HepG2 (cell line): ENCODE data around the gene FAS. TPM values are rescaled to one million over a fixed set of nuclear protein-coding genes. Genes with fewer than 3 reads are reported as not detected.

ENCODE experiments used
- KAT8 ChIP-seq: IDR thresholded peaks from 2 replicates; pipeline ENCODE4 v1.6.1; 2016; ENCODE audit warnings: missing genetic modification reagents, missing compliant biosample characterization
- NR1H2 ChIP-seq: sonication (generic); formaldehyde crosslinking; IDR thresholded peaks from 2 replicates; pipeline ENCODE4 v1.8.1; 2022; ENCODE audit warnings: low read depth, missing genetic modification reagents, borderline replicate concordance
- RFXAP ChIP-seq: sonication (generic); formaldehyde crosslinking; IDR thresholded peaks from 2 replicates; pipeline ENCODE4 v1.4.0; 2020; ENCODE audit warnings: missing genetic modification reagents, borderline replicate concordance
- SMARCC2 ChIP-seq: fragments of 450-650 bp; IDR thresholded peaks from 2 replicates; pipeline ENCODE4 v1.6.1; 2017; ENCODE audit warnings: antibody characterized with exemption, mild to moderate bottlenecking
- SP1 ChIP-seq, 2 experiments: fragments of 450-650 bp in 1 of 2; sonication (generic) in 1 of 2; formaldehyde crosslinking in 1 of 2; IDR thresholded peaks; 2 replicates each; pipeline versions ENCODE4 v1.4.0 to v1.6.1; 2016 to 2020; ENCODE audit warnings: missing genetic modification reagents in 1 of 2
- TOPORS ChIP-seq: sonication (generic); formaldehyde crosslinking; IDR thresholded peaks from 2 replicates; pipeline ENCODE4 v1.8.0; 2023; ENCODE audit warnings: mild to moderate bottlenecking, missing genetic modification reagents
- U2AF2 ChIP-seq: fragments of 200-400 bp; formaldehyde crosslinking; IDR thresholded peaks from 2 replicates; pipeline ENCODE4 v1.6.1; 2017; ENCODE audit warnings: low read depth, mild to moderate bottlenecking, low read length
- polyA plus RNA-seq, 8 experiments: library from polyadenylated mRNA; depleted of rRNA in 3 of 8; stranded (reverse) in 7 of 8; unstranded in 1 of 8; fragments of >200 nt; fragmentation: Illumina TruSeq in 4 of 8; extraction: Trizol in 4 of 8; gene quantifications; 2 replicates each; pipeline versions ENCODE4 v1.2.1 to v1.2.3, GENCODE V29; 2011 to 2016; ENCODE audit warnings: low read depth in 4 of 8, missing spikeins in 1 of 8, mixed read lengths in 1 of 8; ENCODE audit not compliant: insufficient read depth in 1 of 8
- total RNA-seq, 5 experiments: library from RNA; depleted of rRNA; stranded (reverse); fragments of >200 nt; fragmentation: Illumina TruSeq; extraction: Trizol; gene quantifications; 2 replicates each; pipeline ENCODE4 v1.2.3, GENCODE V29; 2016; ENCODE audit warnings: low read depth in 1 of 5
- TF ChIP-seq, protein P1 (sequence below): sonication (generic); formaldehyde crosslinking; IDR thresholded peaks from 2 replicates; pipeline ENCODE4 v1.8.0; 2022; ENCODE audit warnings: mild to moderate bottlenecking, missing genetic modification reagents
- TF ChIP-seq, protein P2 (sequence below): IDR thresholded peaks from 2 replicates; pipeline ENCODE4 v1.6.1; 2012; ENCODE audit warnings: low read length, improper control_type of control experiment
- TF ChIP-seq, protein P3 (sequence below): sonication (generic); formaldehyde crosslinking; IDR thresholded peaks from 2 replicates; pipeline ENCODE4 v1.4.0; 2020; ENCODE audit warnings: missing genetic modification reagents

Gene FAS
- total and polyA plus RNA-seq, 2 of the 13 experiments (the other 11 are each of a cell fraction or from before 2014, with no cell fraction given): 5.9 to 17.9 TPM

GRCh38 chr10:88968391-88968790, 22.2 kb upstream of the FAS start (continued):
- TF ChIP-seq TOPORS (CRISPR knock-in tag) (no peak), SMARCC2 (no peak), RFXAP (no peak), SP1 (IDR thresholded peaks at IDR 0.05) (no peak), SP1 (CRISPR knock-in tag; IDR thresholded peaks at IDR 0.05) (no peak), NR1H2 (CRISPR knock-in tag) (no peak), U2AF2 (no peak), KAT8 (CRISPR knock-in tag) (no peak)
- TF ChIP-seq, protein P1, sequence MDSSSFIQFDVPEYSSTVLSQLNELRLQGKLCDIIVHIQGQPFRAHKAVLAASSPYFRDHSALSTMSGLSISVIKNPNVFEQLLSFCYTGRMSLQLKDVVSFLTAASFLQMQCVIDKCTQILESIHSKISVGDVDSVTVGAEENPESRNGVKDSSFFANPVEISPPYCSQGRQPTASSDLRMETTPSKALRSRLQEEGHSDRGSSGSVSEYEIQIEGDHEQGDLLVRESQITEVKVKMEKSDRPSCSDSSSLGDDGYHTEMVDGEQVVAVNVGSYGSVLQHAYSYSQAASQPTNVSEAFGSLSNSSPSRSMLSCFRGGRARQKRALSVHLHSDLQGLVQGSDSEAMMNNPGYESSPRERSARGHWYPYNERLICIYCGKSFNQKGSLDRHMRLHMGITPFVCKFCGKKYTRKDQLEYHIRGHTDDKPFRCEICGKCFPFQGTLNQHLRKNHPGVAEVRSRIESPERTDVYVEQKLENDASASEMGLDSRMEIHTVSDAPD (CRISPR knock-in tag): no peak
- TF ChIP-seq, protein P2, sequence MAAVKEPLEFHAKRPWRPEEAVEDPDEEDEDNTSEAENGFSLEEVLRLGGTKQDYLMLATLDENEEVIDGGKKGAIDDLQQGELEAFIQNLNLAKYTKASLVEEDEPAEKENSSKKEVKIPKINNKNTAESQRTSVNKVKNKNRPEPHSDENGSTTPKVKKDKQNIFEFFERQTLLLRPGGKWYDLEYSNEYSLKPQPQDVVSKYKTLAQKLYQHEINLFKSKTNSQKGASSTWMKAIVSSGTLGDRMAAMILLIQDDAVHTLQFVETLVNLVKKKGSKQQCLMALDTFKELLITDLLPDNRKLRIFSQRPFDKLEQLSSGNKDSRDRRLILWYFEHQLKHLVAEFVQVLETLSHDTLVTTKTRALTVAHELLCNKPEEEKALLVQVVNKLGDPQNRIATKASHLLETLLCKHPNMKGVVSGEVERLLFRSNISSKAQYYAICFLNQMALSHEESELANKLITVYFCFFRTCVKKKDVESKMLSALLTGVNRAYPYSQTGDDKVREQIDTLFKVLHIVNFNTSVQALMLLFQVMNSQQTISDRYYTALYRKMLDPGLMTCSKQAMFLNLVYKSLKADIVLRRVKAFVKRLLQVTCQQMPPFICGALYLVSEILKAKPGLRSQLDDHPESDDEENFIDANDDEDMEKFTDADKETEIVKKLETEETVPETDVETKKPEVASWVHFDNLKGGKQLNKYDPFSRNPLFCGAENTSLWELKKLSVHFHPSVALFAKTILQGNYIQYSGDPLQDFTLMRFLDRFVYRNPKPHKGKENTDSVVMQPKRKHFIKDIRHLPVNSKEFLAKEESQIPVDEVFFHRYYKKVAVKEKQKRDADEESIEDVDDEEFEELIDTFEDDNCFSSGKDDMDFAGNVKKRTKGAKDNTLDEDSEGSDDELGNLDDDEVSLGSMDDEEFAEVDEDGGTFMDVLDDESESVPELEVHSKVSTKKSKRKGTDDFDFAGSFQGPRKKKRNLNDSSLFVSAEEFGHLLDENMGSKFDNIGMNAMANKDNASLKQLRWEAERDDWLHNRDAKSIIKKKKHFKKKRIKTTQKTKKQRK: no peak
- TF ChIP-seq, protein P3, sequence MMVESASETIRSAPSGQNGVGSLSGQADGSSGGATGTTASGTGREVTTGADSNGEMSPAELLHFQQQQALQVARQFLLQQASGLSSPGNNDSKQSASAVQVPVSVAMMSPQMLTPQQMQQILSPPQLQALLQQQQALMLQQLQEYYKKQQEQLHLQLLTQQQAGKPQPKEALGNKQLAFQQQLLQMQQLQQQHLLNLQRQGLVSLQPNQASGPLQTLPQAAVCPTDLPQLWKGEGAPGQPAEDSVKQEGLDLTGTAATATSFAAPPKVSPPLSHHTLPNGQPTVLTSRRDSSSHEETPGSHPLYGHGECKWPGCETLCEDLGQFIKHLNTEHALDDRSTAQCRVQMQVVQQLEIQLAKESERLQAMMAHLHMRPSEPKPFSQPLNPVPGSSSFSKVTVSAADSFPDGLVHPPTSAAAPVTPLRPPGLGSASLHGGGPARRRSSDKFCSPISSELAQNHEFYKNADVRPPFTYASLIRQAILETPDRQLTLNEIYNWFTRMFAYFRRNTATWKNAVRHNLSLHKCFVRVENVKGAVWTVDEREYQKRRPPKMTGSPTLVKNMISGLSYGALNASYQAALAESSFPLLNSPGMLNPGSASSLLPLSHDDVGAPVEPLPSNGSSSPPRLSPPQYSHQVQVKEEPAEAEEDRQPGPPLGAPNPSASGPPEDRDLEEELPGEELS: no peak
